Inferior parietal cortex (tissue), 1 donor: Measurements from ENCODE around the gene PRKAR2B.
A peak's percentile ranks its signal among the peaks of the same experiment; 100 is the strongest.
"Not testable (repeated sequence)": the region's sequence is repeated elsewhere in the genome, so short reads cannot be mapped to it uniquely, and the experiment has no call there.

ENCODE experiments used
- DNase-seq: peaks from one replicate; pipeline ENCODE4 v3.0.0-alpha.2; 2016; ENCODE audit errors: extremely low spot score

Gene PRKAR2B

GRCh38 chr7:107119376-107120105 lies 75.0 kb downstream of the PRKAR2B start:
- no peak for DNase-seq

- DNase-seq: no peak
Observed at GRCh38 chr7:107122486-107122911, 78.0 kb downstream of the PRKAR2B start.

- DNase-seq: no peak
Observed at GRCh38 chr7:107123392-107123791, 78.9 kb downstream of the PRKAR2B start.

GRCh38 chr7:107125475-107125874 lies 81.0 kb downstream of the PRKAR2B start:
- no peak for DNase-seq

- DNase-seq: no peak
Observed at GRCh38 chr7:107128217-107128616, 83.7 kb downstream of the PRKAR2B start.

GRCh38 chr7:107128748-107129147 lies 84.2 kb downstream of the PRKAR2B start:
- DNase-seq: no peak

GRCh38 chr7:107130487-107131220 lies 86.1 kb downstream of the PRKAR2B start:
- no peak for DNase-seq

GRCh38 chr7:107133396-107133795 lies 88.9 kb downstream of the PRKAR2B start:
- DNase-seq: no peak

- DNase-seq: no peak
Observed at GRCh38 chr7:107138696-107139420, 94.4 kb downstream of the PRKAR2B start.

GRCh38 chr7:107143875-107144274 lies 99.4 kb downstream of the PRKAR2B start:
- not testable (repeated sequence) for DNase-seq

- no peak for DNase-seq
Observed at GRCh38 chr7:107145067-107145838, 100.7 kb downstream of the PRKAR2B start.

GRCh38 chr7:107147464-107148393 lies 103.2 kb downstream of the PRKAR2B start:
- DNase-seq: peak; percentile 74

- no peak for DNase-seq
Observed at GRCh38 chr7:107148721-107149120, 104.2 kb downstream of the PRKAR2B start.

GRCh38 chr7:107149863-107150262 lies 105.4 kb downstream of the PRKAR2B start:
- no peak for DNase-seq

GRCh38 chr7:107150375-107151073 lies 106.0 kb downstream of the PRKAR2B start:
- DNase-seq: peak; percentile 89

GRCh38 chr7:107151538-107151937 lies 107.0 kb downstream of the PRKAR2B start:
- no peak for DNase-seq

- no peak for DNase-seq
Observed at GRCh38 chr7:107152011-107152410, 107.5 kb downstream of the PRKAR2B start.

- DNase-seq: no peak
Observed at GRCh38 chr7:107154826-107155225, 110.3 kb downstream of the PRKAR2B start.

- not testable (repeated sequence) for DNase-seq
Observed at GRCh38 chr7:107155726-107156125, 111.2 kb downstream of the PRKAR2B start.

- no peak for DNase-seq
Observed at GRCh38 chr7:107157091-107157490, 112.6 kb downstream of the PRKAR2B start.
